ENCODE results near the gene MSRB2.

Gene MSRB2

DNA sequence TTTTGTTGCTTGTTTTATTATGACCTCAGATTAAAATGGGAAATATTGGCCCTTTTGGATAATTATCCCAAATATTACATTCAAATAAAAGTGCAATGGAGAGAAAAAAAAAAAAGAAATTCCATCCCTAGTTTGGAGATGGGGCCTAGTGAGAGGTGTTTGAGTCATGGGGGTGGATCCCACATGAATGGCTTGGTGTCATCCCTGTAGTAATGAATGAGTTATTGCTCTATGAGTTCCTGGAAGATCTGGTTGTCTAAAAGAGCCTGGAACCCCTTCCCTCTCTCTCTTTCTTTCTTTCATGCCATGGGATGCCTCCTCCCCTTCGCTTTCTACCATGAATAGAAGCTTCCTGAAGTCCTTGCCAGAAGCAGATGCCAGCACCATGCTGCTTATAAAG is 44.3 kb downstream of the MSRB2 start:
- Mint-ChIP-seq H3K9me3 (peaks cover 20% of the 10 kb centered on the region), H3K4me1 (no peaks in the 10 kb centered on the region), H3K27ac (no peak overlapping the region), H3K36me3 (ENCODE audit: low read depth) (peaks cover 4% of the 10 kb centered on the region), H3K4me3 (no peak overlapping the region), H3K27me3 (ENCODE audit: low read depth) (no peaks in the 10 kb centered on the region)
- no peak for TF ChIP-seq CTCF (IDR thresholded peaks at IDR 0.05; ENCODE audit: unreplicated experiment in 3 of 3)

GRCh38 chr10:23141995-23142394 is 46.6 kb downstream of the MSRB2 start:
- peaks cover 4% of the 10 kb centered on the region for H3K27me3 Mint-ChIP-seq (ENCODE audit: low read depth)
- H3K36me3 Mint-ChIP-seq (ENCODE audit: low read depth) = no peaks in the 10 kb centered on the region
- H3K9me3 Mint-ChIP-seq = peaks cover 12% of the 10 kb centered on the region
- TF ChIP-seq CTCF (IDR thresholded peaks at IDR 0.05; ENCODE audit: unreplicated experiment in 3 of 3) = no peak
- no peak overlapping the region for H3K27ac Mint-ChIP-seq
- H3K4me1 Mint-ChIP-seq = no peaks in the 10 kb centered on the region
- H3K4me3 Mint-ChIP-seq = no peak overlapping the region

DNA sequence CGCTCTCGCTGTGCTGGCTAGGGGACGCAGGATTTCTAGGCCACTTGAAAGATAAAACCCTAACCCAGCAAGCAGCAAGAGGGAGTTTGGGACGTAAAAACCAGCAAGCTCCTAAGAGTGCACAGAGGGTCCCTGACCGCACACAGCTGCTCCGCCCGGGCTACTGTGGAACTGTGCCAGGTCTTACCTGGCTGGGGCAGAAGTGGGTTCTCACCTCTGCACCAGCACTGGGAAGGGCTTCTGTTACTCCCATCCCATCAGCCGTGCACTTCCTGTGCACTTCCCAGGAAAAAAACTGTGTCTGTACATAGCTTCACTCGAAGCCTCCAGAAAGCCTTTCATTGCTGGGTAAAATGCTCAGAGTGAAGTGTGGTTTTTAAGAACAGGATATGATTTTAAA is 50.9 kb downstream of the MSRB2 start:
- Mint-ChIP-seq H3K4me1 (peaks cover 10% of the 10 kb centered on the region), H3K9me3 (peaks cover under 1% of the 10 kb centered on the region), H3K27ac (no peak overlapping the region), H3K36me3 (ENCODE audit: low read depth) (no peaks in the 10 kb centered on the region), H3K27me3 (ENCODE audit: low read depth) (peaks cover 6% of the 10 kb centered on the region), H3K4me3 (no peak overlapping the region)
- no peak for TF ChIP-seq CTCF (IDR thresholded peaks at IDR 0.05; ENCODE audit: unreplicated experiment in 3 of 3)

DNA sequence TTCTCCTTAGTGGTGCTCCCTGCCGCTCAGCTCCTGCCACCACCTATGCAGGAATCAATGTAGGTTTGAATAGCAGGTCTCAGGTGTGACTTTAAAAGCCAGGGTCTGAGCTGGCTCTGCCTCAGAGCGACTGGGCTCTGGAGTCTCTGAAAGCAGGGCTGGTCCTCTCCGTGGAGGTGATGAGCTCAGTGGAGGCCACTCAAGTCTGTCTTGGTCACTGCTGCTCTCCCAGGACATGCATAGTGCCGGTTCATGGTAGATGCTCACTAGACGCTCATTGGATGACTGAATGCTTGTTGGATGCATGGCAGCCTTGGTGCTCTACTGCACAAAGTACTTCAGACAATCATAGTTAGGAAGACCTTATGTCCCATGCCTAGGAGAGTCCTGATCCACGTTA is 51.7 kb downstream of the MSRB2 start:
- peaks cover 6% of the 10 kb centered on the region for H3K27me3 Mint-ChIP-seq (ENCODE audit: low read depth)
- peaks cover 10% of the 10 kb centered on the region for H3K4me1 Mint-ChIP-seq
- no peaks in the 10 kb centered on the region for H3K9me3 Mint-ChIP-seq
- no peaks in the 10 kb centered on the region for H3K36me3 Mint-ChIP-seq (ENCODE audit: low read depth)
- TF ChIP-seq CTCF (IDR thresholded peaks at IDR 0.05; ENCODE audit: unreplicated experiment in 3 of 3) = no peak
- no peak overlapping the region for H3K27ac Mint-ChIP-seq
- no peak overlapping the region for H3K4me3 Mint-ChIP-seq

GRCh38 chr10:23148214-23148613 is 52.8 kb downstream of the MSRB2 start:
- Mint-ChIP-seq H3K27me3 (ENCODE audit: low read depth) (peaks cover 6% of the 10 kb centered on the region), H3K36me3 (ENCODE audit: low read depth) (no peaks in the 10 kb centered on the region), H3K27ac (no peak overlapping the region), H3K9me3 (no peaks in the 10 kb centered on the region), H3K4me3 (no peak overlapping the region), H3K4me1 (peaks cover 10% of the 10 kb centered on the region)
- no peak for TF ChIP-seq CTCF (IDR thresholded peaks at IDR 0.05; ENCODE audit: unreplicated experiment in 3 of 3)

- peaks cover 10% of the 10 kb centered on the region for H3K27me3 Mint-ChIP-seq (ENCODE audit: low read depth)
- no peaks in the 10 kb centered on the region for H3K36me3 Mint-ChIP-seq (ENCODE audit: low read depth)
- peaks cover 10% of the 10 kb centered on the region for H3K4me1 Mint-ChIP-seq
- peak overlapping the region in 1 of 3 experiments; percentile 37 for H3K27ac Mint-ChIP-seq
- no peaks in the 10 kb centered on the region for H3K9me3 Mint-ChIP-seq
- no peak overlapping the region for H3K4me3 Mint-ChIP-seq
- TF ChIP-seq CTCF (IDR thresholded peaks at IDR 0.05; ENCODE audit: unreplicated experiment in 3 of 3) = no peak
Measured at GRCh38 chr10:23150091-23150490, 54.7 kb downstream of the MSRB2 start.
